Body of pancreas (tissue), 4 donors: ENCODE measurements around the gene JOSD1. TPM values are rescaled to one million over a fixed set of nuclear protein-coding genes. Genes with fewer than 3 reads are reported as not detected.

Experiments
- ATAC-seq: fragments of 150-250 bp; one replicate; pipeline ENCODE4 v1.9.1; 2016
- DNase-seq, 4 donors: peaks; one replicate each; pipeline ENCODE4 v3.0.0-alpha.2; 2019
- H3K27ac ChIP-seq, 4 donors: fragments of 200-600 bp; sonication (generic); 1 replicate in 3 of 4; 2 replicates in 1 of 4; pipeline versions ENCODE4 v1.5.1 to v1.6.1; 2016 to 2019; ENCODE audit warnings: mild to moderate bottlenecking in 1 of 4, mixed read lengths in 1 of 4, moderate library complexity in 1 of 4
- H3K27me3 ChIP-seq, 2 donors: fragments of 200-600 bp; sonication (generic); one replicate each; pipeline ENCODE4 v1.6.0; 2016; ENCODE audit warnings: mild to moderate bottlenecking in 1 of 2
- H3K36me3 ChIP-seq, 2 donors: fragments of 200-600 bp; sonication (generic); replicated peaks in 1 of 2; 2 replicates each; pipeline ENCODE4 v1.5.1; 2016; ENCODE audit warnings: low read depth in 2 of 2; ENCODE audit not compliant: insufficient read depth in 1 of 2
- H3K4me1 ChIP-seq: fragments of 200-600 bp; sonication (generic); one replicate; pipeline ENCODE4 v1.6.0; 2016
- H3K4me3 ChIP-seq, 2 donors: fragments of 200-600 bp; sonication (generic); 1 replicate in 1 of 2; 2 replicates in 1 of 2; pipeline ENCODE4 v1.5.1; 2016 to 2019
- H3K9me3 ChIP-seq, 3 donors: fragments of 200-600 bp; sonication (generic); 1 replicate in 2 of 3; 2 replicates in 1 of 3; pipeline ENCODE4 v1.5.1; 2016
- POLR2A ChIP-seq, 3 donors: fragments of 450-650 bp; IDR thresholded peaks; one replicate each; pipeline ENCODE4 v1.6.1; 2016; ENCODE audit warnings: antibody characterized with exemption in 3 of 3, mild to moderate bottlenecking in 2 of 3
- WGBS, 2 donors: methylation state at CpG; one replicate each; pipeline ENCODE4 v1.1.5; 2017; 5-methylcytosine and 5-hydroxymethylcytosine counted together
- intact Hi-C: fragments of 100-400 bp; cut with DNase I; formaldehyde crosslinking; loops from one replicate; pipeline ENCODE4 v1.15.1; 2023
- total RNA-seq, 2 donors: library from RNA; depleted of rRNA; stranded (reverse); fragments of >200 nt; gene quantifications; one replicate each; pipeline ENCODE4 v1.1.0, GENCODE V29; 2016
- TF ChIP-seq, protein P1 (sequence below), 7 experiments: fragments of 450-650 bp in 4 of 7; fragments of 200-600 bp in 3 of 7; sonication (generic) in 3 of 7; IDR thresholded peaks; one replicate each; pipeline ENCODE4 v1.5.1; 2016 to 2019; ENCODE audit warnings: antibody characterized with exemption in 7 of 7

Gene JOSD1
- total RNA-seq, 2 donors from 2014 or later, result 20.4 to 50.3 TPM

DNA sequence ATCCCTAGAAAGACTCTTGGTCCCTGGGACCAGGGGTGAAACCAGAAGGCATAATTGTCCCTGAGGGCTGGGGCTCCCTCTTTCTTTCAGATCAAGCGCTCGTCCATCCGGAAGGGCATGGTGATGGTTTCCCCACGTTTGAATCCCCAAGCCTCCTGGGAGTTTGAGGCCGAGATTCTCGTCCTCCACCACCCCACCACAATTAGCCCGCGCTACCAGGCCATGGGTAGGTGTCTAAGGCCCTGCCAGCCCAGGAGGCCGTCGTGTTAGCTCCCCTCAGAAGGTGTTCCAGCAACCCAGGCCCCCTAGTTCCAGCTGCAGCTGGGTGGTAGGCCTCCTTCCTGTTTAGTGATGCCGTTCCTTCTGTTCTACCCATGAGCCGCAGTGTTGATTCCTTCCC, 26.4 kb upstream of the JOSD1 start:
- Histone ChIP-seq H3K4me3 (no peak overlapping the region), H3K27ac (no peak overlapping the region), H3K36me3 (peaks cover 0 to 61% of the 10 kb centered on the region in 2 donors), H3K27me3 (no peaks in the 10 kb centered on the region), H3K4me1 (peaks cover 13% of the 10 kb centered on the region), H3K9me3 (no peaks in the 10 kb centered on the region)
- peak in 1 of 4 donors; percentile 6 for DNase-seq
- 91 to 96% methylated on average over 12 of the region's 12 CpGs for WGBS, 2 donors
- no peak for ATAC-seq
- intact Hi-C loops, result no loop called here
- TF ChIP-seq POLR2A (IDR thresholded peaks at IDR 0.05), result no peak
- TF ChIP-seq, protein P1, sequence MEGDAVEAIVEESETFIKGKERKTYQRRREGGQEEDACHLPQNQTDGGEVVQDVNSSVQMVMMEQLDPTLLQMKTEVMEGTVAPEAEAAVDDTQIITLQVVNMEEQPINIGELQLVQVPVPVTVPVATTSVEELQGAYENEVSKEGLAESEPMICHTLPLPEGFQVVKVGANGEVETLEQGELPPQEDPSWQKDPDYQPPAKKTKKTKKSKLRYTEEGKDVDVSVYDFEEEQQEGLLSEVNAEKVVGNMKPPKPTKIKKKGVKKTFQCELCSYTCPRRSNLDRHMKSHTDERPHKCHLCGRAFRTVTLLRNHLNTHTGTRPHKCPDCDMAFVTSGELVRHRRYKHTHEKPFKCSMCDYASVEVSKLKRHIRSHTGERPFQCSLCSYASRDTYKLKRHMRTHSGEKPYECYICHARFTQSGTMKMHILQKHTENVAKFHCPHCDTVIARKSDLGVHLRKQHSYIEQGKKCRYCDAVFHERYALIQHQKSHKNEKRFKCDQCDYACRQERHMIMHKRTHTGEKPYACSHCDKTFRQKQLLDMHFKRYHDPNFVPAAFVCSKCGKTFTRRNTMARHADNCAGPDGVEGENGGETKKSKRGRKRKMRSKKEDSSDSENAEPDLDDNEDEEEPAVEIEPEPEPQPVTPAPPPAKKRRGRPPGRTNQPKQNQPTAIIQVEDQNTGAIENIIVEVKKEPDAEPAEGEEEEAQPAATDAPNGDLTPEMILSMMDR (IDR thresholded peaks at IDR 0.05), result no peak

DNA sequence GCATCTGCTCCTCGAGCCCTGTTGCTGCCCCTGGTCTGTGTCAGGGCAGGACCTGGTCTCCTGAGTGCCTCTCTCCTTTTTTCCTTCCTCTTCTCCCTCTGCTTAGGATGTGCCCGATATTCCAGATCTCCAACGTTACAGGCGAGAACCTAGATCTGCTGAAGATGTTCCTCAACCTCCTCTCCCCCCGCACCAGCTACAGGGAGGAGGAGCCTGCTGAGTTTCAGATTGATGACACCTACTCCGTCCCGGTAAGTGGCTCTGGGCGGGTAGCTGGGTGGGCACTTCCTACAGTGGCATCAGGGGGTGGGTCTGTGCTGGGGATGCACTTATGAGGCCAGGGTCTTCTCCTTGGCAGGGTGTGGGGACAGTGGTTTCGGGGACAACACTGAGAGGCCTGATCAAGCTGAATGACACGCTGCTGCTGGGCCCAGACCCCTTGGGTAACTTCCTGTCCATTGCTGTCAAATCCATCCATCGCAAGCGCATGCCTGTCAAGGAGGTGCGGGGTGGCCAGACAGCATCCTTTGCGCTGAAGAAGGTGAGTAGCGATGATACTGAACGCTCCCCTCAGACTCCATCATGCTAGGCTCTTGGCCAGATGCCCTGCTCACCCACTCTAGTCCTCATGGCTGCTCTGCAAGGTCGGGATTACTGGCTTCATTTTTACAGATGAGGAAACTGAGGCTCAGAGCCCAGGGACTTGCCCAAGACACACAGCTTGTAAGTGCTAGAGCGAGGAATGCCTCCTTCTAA, 25.3 kb upstream of the JOSD1 start:
- Histone ChIP-seq H3K36me3 (peaks cover 0 to 61% of the 10 kb centered on the region in 2 donors), H3K4me1 (peaks cover 3% of the 10 kb centered on the region), H3K27me3 (no peaks in the 10 kb centered on the region), H3K4me3 (no peak overlapping the region), H3K9me3 (no peaks in the 10 kb centered on the region), H3K27ac (no peak overlapping the region)
- 91 to 93% methylated on average over 9 to 18 of the region's 18 CpGs for WGBS, 2 donors
- intact Hi-C loops, result no loop called here
- ATAC-seq (no peak), DNase-seq (peak in 1 of 4 donors; percentile 8)
- TF ChIP-seq, protein P1 (IDR thresholded peaks at IDR 0.05), result no peak
- TF ChIP-seq POLR2A (IDR thresholded peaks at IDR 0.05), result no peak

DNA sequence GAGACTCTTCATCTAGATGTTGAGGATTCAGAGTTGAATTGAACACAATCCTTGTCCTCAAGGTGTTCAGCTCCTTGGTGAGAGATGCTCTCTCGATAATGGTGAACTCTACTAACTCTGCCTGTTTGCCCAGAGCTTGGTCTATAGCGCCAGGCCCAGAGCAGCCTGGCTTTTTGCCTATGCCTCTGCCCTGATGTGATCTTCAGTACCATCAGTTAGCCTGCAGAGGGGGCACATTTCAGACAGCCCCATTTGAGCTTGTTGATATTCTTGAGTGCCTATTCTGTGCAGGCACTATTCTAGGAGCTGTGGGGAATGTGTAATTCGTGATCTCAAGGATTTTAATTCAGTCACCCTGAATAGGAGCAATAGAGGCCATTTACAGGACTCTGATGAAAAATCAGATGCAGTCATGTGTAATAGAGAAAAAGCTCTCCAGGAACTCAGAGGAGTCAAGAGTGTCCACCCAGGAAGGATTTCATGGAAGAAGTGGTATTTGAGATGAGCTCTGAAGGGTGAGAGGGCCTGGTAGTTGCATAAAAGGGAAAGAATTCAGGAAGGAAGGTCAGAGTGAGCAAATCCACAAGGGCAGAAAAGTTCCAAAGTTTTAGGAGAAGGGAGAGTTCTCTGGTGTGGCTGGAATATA, 24.3 kb upstream of the JOSD1 start:
- no peak overlapping the region for H3K4me3 ChIP-seq
- DNase-seq, result peak in 1 of 4 donors; percentile 16
- no peaks in the 10 kb centered on the region for H3K27me3 ChIP-seq
- no peaks in the 10 kb centered on the region for H3K9me3 ChIP-seq
- TF ChIP-seq POLR2A (IDR thresholded peaks at IDR 0.05), result no peak
- TF ChIP-seq, protein P1 (IDR thresholded peaks at IDR 0.05), result peak in 5 of 7 experiments; percentile 11 to 37 (median 33)
- H3K36me3 ChIP-seq, result peaks cover 0 to 55% of the 10 kb centered on the region in 2 donors
- H3K27ac ChIP-seq, result no peak overlapping the region
- ATAC-seq, result no peak
- intact Hi-C loops, result no loop called here
- H3K4me1 ChIP-seq, result no peaks in the 10 kb centered on the region
- WGBS, 2 donors, result 52 to 69% methylated on average over 3 of the region's 3 CpGs

DNA sequence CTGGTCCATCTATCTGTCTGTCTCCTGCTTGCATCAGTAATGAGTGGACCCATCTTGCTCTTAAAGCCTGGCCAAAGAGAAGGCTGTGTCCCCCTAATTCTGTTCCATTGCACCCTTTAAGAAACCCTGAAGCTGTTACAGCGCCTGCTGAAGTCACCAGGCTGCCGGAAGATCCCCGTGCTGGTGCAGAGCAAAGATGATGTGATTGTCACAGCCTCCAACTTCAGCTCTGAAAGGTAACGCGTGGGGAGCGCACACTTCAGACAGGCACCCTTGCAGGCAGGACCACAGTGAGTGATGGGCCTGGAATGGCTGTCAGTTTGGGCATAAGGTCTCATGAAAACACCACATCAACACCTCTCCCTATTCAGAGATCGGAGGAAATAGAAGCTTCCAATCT, 23.4 kb upstream of the JOSD1 start:
- Histone ChIP-seq H3K4me3 (no peak overlapping the region), H3K27me3 (no peaks in the 10 kb centered on the region), H3K9me3 (no peaks in the 10 kb centered on the region), H3K27ac (no peak overlapping the region), H3K4me1 (no peaks in the 10 kb centered on the region), H3K36me3 (peaks cover 0 to 46% of the 10 kb centered on the region in 2 donors)
- DNase-seq (peak in 1 of 4 donors; percentile 5), ATAC-seq (no peak)
- 96 to 100% methylated on average over 4 to 7 of the region's 7 CpGs for WGBS, 2 donors
- intact Hi-C loops, result no loop called here
- TF ChIP-seq, protein P1 (IDR thresholded peaks at IDR 0.05), result no peak
